GM12878 (cell line): ENCODE measurements around the gene AUNIP. TPM values are rescaled to one million over a fixed set of nuclear protein-coding genes. Genes with fewer than 3 reads are reported as not detected.

Source experiments
- ATAC-seq: fragments of 200-7000 bp; cut with Tn5 transposase; 3 replicates; pipeline ENCODE4 v1.9.1; 2020; ENCODE audit warnings: mild to moderate bottlenecking, moderate library complexity
- BruUV-seq: library from RNA; stranded (reverse); fragments of 400-500 nt; replicated peaks from 2 replicates; lab custom pipeline; 2021; lab: Mats Ljungman, UMichigan
- CTCF ChIA-PET: fragments of 300-600 bp; sonication (Branson Sonifier 250); formaldehyde crosslinking; extraction: SDS; loops from one replicate; lab custom pipeline; 2021; ENCODE audit warnings: inconsistent platforms; lab: Yijun Ruan, JAX
- POLR2A ChIA-PET: fragments of 350-600 bp; formaldehyde crosslinking; extraction: SDS; loops from one replicate; lab custom pipeline; 2021; ENCODE audit warnings: inconsistent platforms; lab: Charles Lee
- RAD21 ChIA-PET: fragments of 300-600 bp; sonication (Branson Sonifier 250); formaldehyde crosslinking; loops from one replicate; lab custom pipeline; 2023; ENCODE audit warnings: antibody characterized with exemption; ENCODE audit not compliant: unreplicated experiment; lab: Charles Lee
- SMC1A ChIA-PET: fragments of 300-600 bp; sonication (Branson Sonifier 250); formaldehyde crosslinking; loops from one replicate; lab custom pipeline; 2023; ENCODE audit not compliant: unreplicated experiment, uncharacterized antibody; lab: Charles Lee
- DNase-seq: peaks from one replicate; pipeline ENCODE4 v3.0.0-alpha.2; 2011; ENCODE audit warnings: low read depth, low spot score
- FAIRE-seq: peaks from 3 replicates; lab custom pipeline; 2011; peaks lifted over from hg19 to GRCh38; lab: Jason Lieb, UNC
- H2AFZ ChIP-seq: 2 replicates; pipeline ENCODE4 v1.6.0; 2011; ENCODE audit warnings: low read depth, low read length, control low read depth; ENCODE audit not compliant: control insufficient read depth
- H3K27ac ChIP-seq: 2 replicates; pipeline ENCODE4 v1.5.1; 2011; ENCODE audit warnings: control low read depth; ENCODE audit not compliant: control insufficient read depth, insufficient read depth
- H3K27me3 ChIP-seq, 2 experiments: replicated peaks in 1 of 2; 2 replicates each; pipeline versions ENCODE4 v1.6.0 to v1.6.1; 2011; ENCODE audit warnings: low read length in 1 of 2; ENCODE audit not compliant: control insufficient read depth in 2 of 2, insufficient read depth in 2 of 2
- H3K36me3 ChIP-seq, 2 experiments: 2 replicates each; pipeline ENCODE4 v1.5.1; 2011; ENCODE audit warnings: low read length in 1 of 2; ENCODE audit not compliant: control insufficient read depth in 2 of 2, insufficient read depth in 2 of 2
- H3K4me1 ChIP-seq: 2 replicates; pipeline ENCODE4 v1.6.1; 2011; ENCODE audit warnings: mild to moderate bottlenecking, low read length, moderate library complexity, mixed read lengths; ENCODE audit not compliant: control insufficient read depth, insufficient read depth
- H3K4me2 ChIP-seq: 2 replicates; pipeline ENCODE4 v1.6.0; 2011; ENCODE audit warnings: control low read depth; ENCODE audit not compliant: control insufficient read depth, insufficient read depth
- H3K4me3 ChIP-seq: fragments of 200-600 bp; sonication (generic); 2 replicates; pipeline ENCODE4 v1.5.1; 2016
- H3K79me2 ChIP-seq: 2 replicates; pipeline ENCODE4 v1.6.0; 2011; ENCODE audit warnings: low read length; ENCODE audit not compliant: control insufficient read depth, insufficient read depth
- H3K9ac ChIP-seq: 2 replicates; pipeline ENCODE4 v1.8.0; 2011; ENCODE audit warnings: low read length, control low read depth, mixed read lengths; ENCODE audit not compliant: control insufficient read depth, insufficient read depth
- H3K9me3 ChIP-seq: replicated peaks from 3 replicates; pipeline ENCODE4 v1.5.1; 2011; ENCODE audit warnings: mild to moderate bottlenecking, low read length; ENCODE audit not compliant: control insufficient read depth, insufficient read depth
- H4K20me1 ChIP-seq: 2 replicates; pipeline ENCODE4 v1.6.0; 2011; ENCODE audit not compliant: control insufficient read depth, insufficient read depth
- ASH2L ChIP-seq: fragments of 300-600, 200-600 bp; sonication (generic); IDR thresholded peaks from 2 replicates; pipeline ENCODE4 v1.6.1; 2017; ENCODE audit warnings: low read depth, mild to moderate bottlenecking, borderline replicate concordance
- CHD4 ChIP-seq: fragments of 200-600 bp; sonication (generic); IDR thresholded peaks from 2 replicates; pipeline ENCODE4 v1.6.1; 2016; ENCODE audit warnings: mild to moderate bottlenecking
- DPF2 ChIP-seq: fragments of 450-650 bp; IDR thresholded peaks from 2 replicates; pipeline ENCODE4 v1.6.1; 2017; ENCODE audit warnings: mild to moderate bottlenecking
- IRF4 ChIP-seq: IDR thresholded peaks from 2 replicates; pipeline ENCODE4 v1.6.1; 2011; ENCODE audit warnings: low read depth, low read length
- RB1 ChIP-seq: fragments of 450-650 bp; formaldehyde crosslinking; IDR thresholded peaks from 2 replicates; pipeline ENCODE4 v1.6.1; 2017; ENCODE audit warnings: mild to moderate bottlenecking, borderline replicate concordance
- SMARCA5 ChIP-seq: fragments of 450-650 bp; IDR thresholded peaks from 2 replicates; pipeline ENCODE4 v1.6.1; 2017; ENCODE audit warnings: mild to moderate bottlenecking
- ZBTB40 ChIP-seq: fragments of 450-650 bp; IDR thresholded peaks from 2 replicates; pipeline ENCODE4 v1.6.1; 2016; ENCODE audit warnings: mild to moderate bottlenecking, moderate library complexity, borderline replicate concordance
- ZSCAN29 ChIP-seq: fragments of 450-650 bp; IDR thresholded peaks from 2 replicates; pipeline ENCODE4 v1.6.1; 2017; ENCODE audit warnings: mild to moderate bottlenecking, moderate library complexity
- WGBS: methylation state at CpG from one replicate; pipeline ENCODE4 v1.1.6; 2016; ENCODE audit warnings: low lambda C conversion rate; ENCODE audit not compliant: insufficient replicate concordance, insufficient coverage; ENCODE audit errors: missing lambda C conversion rate; 5-methylcytosine and 5-hydroxymethylcytosine counted together
- in situ Hi-C: fragments of 300-500 bp; cut with MboI; formaldehyde crosslinking; loops from 9 replicates; pipeline ENCODE4 v1.14.3; 2018; ENCODE audit warnings: mixed read lengths
- intact Hi-C: fragments of 100-400 bp; cut with micrococcal nuclease; formaldehyde crosslinking; loops from one replicate; pipeline ENCODE4 v1.14.2; 2022; ENCODE audit not compliant: unreplicated experiment
- polyA plus RNA-seq, 11 experiments: library from polyadenylated mRNA; depleted of rRNA in 4 of 11; unstranded in 6 of 11; stranded (reverse) in 5 of 11; fragments of >200 nt; fragmentation: Nextera tagmentation in 4 of 11; fragmentation: Illumina TruSeq in 1 of 11; extraction: Ambion mirVana in 4 of 11; extraction: Trizol in 1 of 11; gene quantifications; 1 replicate in 1 of 11; 2 replicates in 10 of 11; pipeline versions ENCODE4 v1.2.1 to v1.2.3, GENCODE V29; 2011 to 2016; ENCODE audit warnings: inconsistent platforms in 2 of 11, missing spikeins in 2 of 11, low read depth in 1 of 11
- total RNA-seq, 4 experiments: library from RNA; depleted of rRNA in 3 of 4; stranded (reverse); fragments of >200 nt in 3 of 4; fragmentation: Illumina TruSeq in 1 of 4; extraction: Trizol in 1 of 4; gene quantifications; 2 replicates each; pipeline versions ENCODE4 v1.2.1 to v1.2.3, GENCODE V29; 2013 to 2021
- TF ChIP-seq, protein P1 (sequence below): fragments of 150-350 bp; IDR thresholded peaks from 2 replicates; pipeline ENCODE4 v1.6.1; 2016; ENCODE audit warnings: low read depth, low read length
- TF ChIP-seq, protein P2 (sequence below): IDR thresholded peaks from 2 replicates; pipeline ENCODE4 v1.6.1; 2011; ENCODE audit warnings: mild to moderate bottlenecking, low read depth, low read length, moderate library complexity; ENCODE audit not compliant: insufficient replicate concordance

Gene AUNIP
- total and polyA plus RNA-seq, 10 of the 15 experiments (the other 5 are each of a cell fraction or from before 2014, with no cell fraction given): 3.9 to 20.0 (median 12.7) TPM

GRCh38 chr1:25811384-25812082 lies 47.7 kb downstream of the AUNIP start:
- no TSS peak for BruUV-seq
- no peak overlapping the region for H3K4me3 ChIP-seq
- FAIRE-seq: no peak
- H2AFZ ChIP-seq: no peak overlapping the region
- 40% methylated on average over 13 of the region's 13 CpGs for WGBS
- DNase-seq: no peak
- no peak overlapping the region for H3K4me2 ChIP-seq
- no peaks in the 10 kb centered on the region for H3K27me3 ChIP-seq
- in situ Hi-C loops: loop anchor here (5.0 to 25.0 kb wide), 2 partner anchors 399 to 574 kb away; partner anchors contain the start of gene RHCE
- H3K9ac ChIP-seq: no peak overlapping the region
- CTCF ChIA-PET: interaction anchor here (0.8 to 8.1 kb wide), 12 partner anchors 12 to 361 kb away, joined by 3 to 63 read pairs (median 7); partner anchors contain the start of gene SELENON
- POLR2A ChIA-PET: no interaction called here
- RAD21 ChIA-PET: interaction anchor here (1.0 to 2.4 kb wide), 6 partner anchors 11 to 306 kb away, joined by 3 to 15 read pairs (median 6); partner anchors contain the start of gene SELENON
- H3K36me3 ChIP-seq: no peaks in the 10 kb centered on the region
- intact Hi-C loops: loop anchor here (1.0 to 5.0 kb wide), 2 partner anchors 289 to 308 kb away; no protein-coding TSS in a partner anchor
- H4K20me1 ChIP-seq: no peaks in the 10 kb centered on the region
- no peaks in the 10 kb centered on the region for H3K9me3 ChIP-seq
- TF ChIP-seq, protein P1, sequence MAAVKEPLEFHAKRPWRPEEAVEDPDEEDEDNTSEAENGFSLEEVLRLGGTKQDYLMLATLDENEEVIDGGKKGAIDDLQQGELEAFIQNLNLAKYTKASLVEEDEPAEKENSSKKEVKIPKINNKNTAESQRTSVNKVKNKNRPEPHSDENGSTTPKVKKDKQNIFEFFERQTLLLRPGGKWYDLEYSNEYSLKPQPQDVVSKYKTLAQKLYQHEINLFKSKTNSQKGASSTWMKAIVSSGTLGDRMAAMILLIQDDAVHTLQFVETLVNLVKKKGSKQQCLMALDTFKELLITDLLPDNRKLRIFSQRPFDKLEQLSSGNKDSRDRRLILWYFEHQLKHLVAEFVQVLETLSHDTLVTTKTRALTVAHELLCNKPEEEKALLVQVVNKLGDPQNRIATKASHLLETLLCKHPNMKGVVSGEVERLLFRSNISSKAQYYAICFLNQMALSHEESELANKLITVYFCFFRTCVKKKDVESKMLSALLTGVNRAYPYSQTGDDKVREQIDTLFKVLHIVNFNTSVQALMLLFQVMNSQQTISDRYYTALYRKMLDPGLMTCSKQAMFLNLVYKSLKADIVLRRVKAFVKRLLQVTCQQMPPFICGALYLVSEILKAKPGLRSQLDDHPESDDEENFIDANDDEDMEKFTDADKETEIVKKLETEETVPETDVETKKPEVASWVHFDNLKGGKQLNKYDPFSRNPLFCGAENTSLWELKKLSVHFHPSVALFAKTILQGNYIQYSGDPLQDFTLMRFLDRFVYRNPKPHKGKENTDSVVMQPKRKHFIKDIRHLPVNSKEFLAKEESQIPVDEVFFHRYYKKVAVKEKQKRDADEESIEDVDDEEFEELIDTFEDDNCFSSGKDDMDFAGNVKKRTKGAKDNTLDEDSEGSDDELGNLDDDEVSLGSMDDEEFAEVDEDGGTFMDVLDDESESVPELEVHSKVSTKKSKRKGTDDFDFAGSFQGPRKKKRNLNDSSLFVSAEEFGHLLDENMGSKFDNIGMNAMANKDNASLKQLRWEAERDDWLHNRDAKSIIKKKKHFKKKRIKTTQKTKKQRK: no peak
- TF ChIP-seq CHD4 (no peak), IRF4 (no peak), ZBTB40 (no peak), DPF2 (no peak), RB1 (no peak), SMARCA5 (no peak), ASH2L (no peak), ZSCAN29 (no peak)
- TF ChIP-seq, protein P2, sequence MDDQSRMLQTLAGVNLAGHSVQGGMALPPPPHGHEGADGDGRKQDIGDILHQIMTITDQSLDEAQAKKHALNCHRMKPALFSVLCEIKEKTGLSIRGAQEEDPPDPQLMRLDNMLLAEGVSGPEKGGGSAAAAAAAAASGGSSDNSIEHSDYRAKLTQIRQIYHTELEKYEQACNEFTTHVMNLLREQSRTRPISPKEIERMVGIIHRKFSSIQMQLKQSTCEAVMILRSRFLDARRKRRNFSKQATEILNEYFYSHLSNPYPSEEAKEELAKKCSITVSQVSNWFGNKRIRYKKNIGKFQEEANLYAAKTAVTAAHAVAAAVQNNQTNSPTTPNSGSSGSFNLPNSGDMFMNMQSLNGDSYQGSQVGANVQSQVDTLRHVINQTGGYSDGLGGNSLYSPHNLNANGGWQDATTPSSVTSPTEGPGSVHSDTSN: no peak
- peaks cover 7% of the 10 kb centered on the region for H3K4me1 ChIP-seq
- SMC1A ChIA-PET: interaction anchor here (1.5 to 1.7 kb wide), 2 partner anchors 10 to 186 kb away, joined by 4 to 5 read pairs; partner anchors contain the start of gene PAFAH2
- H3K27ac ChIP-seq: no peak overlapping the region
- no peak for ATAC-seq
- H3K79me2 ChIP-seq: no peaks in the 10 kb centered on the region
